ELF-1 (cell line): ENCODE measurements around the gene EVC2.

Source experiments
- DNase-seq: peaks from one replicate; pipeline ENCODE4 v3.0.0-alpha.2; 2016; ENCODE audit warnings: low read depth, low spot score

Gene EVC2

DNA sequence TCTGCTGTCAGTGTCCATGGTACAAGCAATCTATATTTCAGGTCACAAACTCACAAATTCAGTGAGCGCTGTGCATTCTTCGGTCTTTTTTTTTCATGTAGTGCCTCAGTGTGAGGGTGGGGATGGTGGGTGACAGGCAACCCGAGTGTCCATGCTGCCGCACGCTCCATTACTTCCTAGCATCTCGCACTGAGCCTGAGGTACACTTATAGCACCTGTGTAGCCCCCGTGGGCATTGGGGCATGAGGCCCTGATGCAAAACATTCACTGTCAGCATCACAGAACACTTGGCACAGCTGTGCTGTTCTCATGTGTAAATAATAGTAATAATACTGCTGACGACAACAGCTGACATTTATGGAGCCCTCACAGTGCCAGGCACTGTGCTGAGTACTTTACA lies 31.6 kb downstream of the EVC2 start:
- DNase-seq: no peak

DNA sequence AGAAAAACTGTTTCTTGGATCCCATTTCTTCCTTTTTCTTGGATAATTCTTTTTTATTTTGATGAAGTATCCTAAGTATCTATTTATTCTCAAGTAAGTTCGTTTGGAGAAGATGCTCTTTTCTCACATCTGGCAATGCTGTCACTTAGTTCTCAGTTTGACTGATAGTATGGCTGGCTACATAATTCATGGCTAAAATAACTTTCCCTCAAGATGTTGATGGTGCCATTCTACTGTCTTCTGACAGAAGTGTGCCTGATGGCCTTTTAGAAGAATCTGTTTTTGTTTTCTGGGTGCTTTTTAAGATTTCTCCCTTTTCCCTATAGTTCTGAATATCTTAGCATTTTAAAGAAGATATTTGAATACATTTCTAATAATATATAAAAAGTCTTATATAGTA lies 41.6 kb downstream of the EVC2 start:
- no peak for DNase-seq

DNA sequence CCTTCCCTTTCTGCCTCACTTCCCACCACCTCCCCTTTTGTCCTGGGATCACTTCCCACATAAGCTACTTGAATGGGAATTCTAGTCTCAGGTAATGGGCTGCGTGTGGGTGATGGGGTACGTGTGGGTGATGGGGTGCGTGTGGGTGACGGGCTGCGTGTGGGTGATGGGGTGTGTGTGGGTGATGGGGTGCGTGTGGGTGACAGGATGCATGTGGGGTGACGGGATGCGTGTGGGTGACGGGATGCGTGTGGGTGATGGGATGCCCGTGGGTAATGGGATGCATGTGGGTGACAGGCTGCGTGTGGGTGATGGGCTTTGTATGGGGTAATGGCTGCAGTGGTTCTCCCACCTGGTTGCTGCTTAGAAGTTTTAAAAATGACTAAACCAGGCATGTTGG lies 43.6 kb downstream of the EVC2 start:
- no peak for DNase-seq

DNA sequence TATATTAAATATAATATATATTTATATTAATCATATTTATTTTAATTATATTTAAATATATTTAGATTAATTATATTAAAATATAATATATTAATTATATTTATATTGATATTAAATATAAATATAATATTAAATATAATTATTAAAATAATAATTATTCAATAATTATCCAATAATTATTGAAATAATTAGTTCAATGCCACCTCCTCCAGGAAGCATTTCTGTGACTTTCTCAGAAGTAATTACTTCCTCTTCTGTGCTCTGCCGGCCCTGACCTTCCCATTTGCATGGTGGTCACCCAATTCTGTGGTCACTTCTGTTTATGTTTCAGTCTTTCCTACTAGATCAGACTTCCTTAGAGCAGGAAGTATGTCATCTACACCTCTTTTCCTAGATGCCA lies 45.8 kb downstream of the EVC2 start:
- DNase-seq: no peak

DNA sequence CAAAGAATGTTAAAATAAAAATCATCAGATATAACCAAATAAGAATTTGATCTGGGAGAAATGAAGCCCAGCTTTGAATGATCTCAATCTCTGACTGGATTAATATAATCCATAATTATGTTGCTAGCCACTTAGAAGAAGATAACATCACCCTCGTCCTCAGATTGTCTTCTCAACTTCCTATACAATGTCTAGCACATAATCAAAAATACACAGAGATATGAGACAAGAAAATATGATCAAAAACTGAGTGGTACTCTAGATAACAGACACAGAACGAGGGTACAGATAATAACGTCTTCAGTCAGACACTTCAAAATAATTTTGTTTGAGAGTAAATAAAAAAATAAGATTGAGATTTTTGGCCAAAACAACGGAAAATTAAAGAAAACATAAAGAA lies 47.1 kb downstream of the EVC2 start:
- no peak for DNase-seq

DNA sequence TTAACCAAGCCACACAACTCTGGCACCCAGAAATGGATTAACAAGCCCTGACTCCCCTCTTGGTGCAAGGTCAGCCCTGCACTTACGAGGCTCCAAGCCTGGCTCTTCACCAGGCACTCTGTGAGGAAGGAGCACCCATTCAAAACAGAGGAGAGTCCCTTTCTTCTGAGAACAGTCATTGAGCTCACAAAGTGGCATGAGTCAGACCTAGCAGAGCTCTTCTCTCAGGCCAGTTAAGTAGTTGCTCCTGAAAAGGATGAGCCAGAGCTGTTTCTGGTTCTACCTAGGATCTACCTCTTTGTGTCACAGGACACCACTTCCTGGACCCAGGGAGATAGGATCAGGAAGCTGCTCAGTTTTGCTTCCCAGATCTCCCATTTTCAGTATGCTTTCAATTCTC lies 48.2 kb downstream of the EVC2 start:
- no peak for DNase-seq

DNA sequence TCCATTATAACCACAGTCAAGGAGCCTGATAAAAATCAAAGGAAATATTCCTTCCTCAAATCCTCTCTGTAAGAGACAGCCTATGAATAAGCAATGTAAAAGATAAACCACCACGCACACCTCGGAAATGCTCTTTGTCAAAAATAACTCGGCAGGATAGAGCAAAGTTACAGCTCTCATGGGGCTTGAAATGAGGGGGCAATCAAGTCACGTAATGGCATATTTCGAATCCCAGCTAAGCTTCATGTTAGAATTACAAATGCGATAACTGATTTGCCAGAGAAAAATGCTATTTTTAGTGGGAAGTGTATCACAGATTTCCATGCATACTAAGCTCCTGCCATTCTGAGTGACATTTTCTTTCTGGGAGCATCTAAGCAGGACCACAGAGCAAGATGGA lies 49.4 kb downstream of the EVC2 start:
- no peak for DNase-seq

DNA sequence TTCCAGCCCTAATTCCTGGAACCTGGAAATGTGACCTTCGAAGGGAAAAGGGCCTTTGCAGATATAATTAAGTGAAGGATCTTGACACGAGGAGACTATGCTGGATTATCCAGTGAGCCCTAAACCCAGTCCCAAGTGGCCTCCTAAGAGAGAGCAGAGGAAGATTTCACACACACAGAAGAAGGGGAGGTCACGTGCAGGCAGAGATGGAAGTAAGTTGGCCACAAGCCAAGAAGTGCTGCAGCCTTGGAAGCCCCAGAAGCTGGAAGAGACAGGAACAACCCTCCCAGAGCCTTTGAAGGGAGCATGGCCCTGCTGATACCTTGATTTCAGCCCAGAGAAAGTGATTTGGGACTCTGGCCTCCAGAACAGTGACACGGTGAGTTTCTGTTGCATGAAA lies 51.9 kb downstream of the EVC2 start:
- DNase-seq: no peak

DNA sequence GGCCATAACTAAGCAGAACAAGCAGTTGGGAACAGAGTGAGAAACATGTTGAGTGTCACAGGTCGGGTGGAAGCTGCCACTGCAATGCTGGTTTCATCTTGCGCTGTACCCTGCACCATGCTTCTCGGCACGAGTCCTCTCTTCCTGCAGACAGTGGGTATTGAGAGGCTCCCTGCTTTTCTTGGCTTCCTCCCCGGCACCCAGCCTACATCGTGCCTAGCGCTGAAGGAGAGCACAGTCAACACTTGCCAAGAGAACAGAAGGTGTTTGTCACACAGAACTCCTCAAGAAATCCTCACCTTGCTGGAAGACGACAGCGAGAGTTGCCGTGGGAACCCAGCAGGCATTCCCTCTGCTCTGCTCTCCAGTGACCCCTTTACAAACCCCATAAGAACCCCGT lies 53.6 kb downstream of the EVC2 start:
- no peak for DNase-seq

DNA sequence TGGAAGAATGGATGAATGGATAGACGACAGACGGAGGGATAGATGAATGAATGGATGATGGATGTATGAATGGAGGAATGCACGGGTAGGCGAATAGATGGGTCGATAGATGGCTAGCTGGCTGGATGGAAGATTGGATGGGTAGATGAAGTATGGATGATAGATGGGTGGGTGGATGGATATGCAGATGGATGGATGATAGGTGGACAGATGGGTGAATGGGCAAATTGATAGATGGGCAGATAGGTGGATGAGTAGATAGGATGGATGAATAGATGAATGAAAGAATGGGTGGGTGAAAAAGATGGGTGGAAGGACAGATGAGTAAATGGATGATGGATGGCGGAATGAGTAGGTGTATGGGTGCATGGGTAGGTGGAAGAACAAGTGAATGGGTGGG lies 57.3 kb downstream of the EVC2 start:
- DNase-seq: no peak

DNA sequence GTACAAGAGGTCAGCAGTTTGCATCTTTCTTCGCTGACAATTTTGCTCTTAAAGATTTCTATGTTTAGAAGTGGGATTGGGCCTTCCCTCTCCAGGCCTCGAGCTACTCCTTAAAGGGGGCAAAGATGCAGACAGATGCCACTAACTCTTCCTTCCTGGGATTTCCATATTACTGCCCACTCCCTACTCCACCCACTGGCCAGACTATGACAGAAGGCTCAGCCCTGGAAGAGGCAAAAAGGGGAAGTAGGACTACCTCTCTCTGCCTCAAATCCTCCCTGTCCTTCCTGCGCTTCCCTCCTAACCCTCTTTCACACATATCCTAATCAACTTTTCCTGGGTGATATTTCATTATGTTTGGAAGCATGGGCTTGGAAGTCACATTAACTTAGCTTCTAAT lies 58.3 kb downstream of the EVC2 start:
- DNase-seq: no peak

DNA sequence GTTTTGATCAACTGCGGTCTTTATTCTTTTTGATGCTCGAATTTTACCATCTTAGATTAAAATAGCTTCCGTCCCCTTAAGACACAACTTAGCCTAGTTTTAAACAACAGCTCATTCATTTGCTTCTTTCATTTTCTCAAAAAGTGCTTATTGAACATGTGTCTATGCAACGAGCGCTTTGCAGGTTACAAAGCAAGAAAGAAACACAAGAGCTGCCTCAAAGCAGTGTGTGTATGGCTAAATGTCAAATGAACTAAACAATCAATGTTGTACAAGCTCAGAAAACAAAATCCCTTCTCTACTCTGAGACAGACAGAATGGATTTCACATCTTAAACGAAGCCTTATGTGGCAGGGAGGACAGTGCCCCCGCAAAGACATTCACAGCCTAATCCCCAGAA lies 61.0 kb downstream of the EVC2 start:
- DNase-seq: no peak

DNA sequence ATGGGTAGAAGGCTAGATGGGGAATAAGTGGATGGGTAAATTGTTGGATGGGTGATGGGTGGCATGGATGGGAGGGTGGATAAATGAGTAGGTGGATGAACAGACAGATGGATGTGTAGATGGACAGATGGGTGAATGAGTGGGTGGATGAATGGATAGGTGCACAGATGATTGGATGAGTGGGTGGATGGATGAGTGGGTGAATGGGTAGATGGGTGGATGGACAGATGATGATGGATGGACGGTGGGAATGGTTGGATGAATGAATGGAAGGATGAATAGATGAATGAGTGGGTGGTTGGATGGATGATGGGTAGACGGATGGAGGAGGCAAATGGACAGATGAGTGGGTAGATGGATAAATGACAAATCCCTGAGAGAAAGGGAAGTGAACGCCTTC lies 68.3 kb downstream of the EVC2 start:
- DNase-seq: no peak

DNA sequence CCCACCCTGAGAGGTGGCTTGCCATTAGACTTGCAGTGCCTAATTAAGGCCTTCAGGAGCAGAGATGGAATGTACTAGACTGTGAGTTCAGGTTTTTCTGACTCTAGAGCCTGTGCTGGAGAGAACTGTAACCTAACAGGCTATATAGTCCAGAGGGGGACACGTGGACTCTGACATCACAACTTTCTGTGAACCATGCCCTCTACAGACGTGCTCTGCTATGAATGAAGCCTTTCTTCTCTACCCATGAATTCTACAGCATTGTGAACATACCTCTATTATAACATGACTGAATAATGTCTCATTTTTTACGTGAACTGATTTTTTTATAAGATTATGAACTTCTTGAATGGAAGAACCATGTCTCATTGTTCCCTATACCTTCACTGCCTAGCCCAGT lies 68.8 kb downstream of the EVC2 start:
- no peak for DNase-seq

DNA sequence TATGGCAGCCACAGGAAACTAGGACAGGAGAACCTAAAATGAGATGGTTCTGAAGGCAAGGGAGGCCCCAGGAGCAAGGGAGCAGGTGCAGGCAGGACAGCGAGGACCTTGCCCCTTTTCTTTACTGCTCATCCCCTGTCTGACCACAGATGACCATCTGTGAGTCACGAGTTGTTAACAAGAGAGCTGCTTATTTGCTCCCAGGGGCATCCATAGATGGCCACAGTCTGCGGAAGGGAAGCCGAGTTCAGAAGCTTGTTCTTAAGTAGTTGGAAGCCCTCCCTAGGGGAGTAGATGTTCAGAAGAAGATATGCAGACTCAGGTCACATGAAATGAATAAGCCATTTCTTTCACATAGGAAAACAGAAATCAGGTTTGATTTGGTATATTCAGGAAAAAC lies 69.4 kb downstream of the EVC2 start:
- DNase-seq: no peak

DNA sequence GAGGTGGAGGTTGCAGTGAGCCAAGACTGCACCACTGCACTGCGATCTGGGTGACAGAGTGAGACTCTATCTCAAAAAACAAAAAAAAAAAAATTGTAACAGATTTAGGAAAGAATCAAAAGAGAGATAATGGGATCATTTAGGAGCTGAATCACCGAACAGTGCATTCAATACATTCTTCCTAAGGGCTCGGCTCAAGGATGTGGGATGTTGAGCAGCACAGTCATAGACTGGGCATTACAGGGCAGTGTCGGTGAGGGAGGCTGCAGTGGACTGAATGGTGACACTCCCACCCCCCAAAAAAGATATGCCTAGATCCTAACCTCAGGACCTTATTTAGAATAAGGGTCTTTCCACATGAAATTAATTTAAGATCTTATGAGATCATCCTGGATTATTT lies 70.0 kb downstream of the EVC2 start:
- no peak for DNase-seq

DNA sequence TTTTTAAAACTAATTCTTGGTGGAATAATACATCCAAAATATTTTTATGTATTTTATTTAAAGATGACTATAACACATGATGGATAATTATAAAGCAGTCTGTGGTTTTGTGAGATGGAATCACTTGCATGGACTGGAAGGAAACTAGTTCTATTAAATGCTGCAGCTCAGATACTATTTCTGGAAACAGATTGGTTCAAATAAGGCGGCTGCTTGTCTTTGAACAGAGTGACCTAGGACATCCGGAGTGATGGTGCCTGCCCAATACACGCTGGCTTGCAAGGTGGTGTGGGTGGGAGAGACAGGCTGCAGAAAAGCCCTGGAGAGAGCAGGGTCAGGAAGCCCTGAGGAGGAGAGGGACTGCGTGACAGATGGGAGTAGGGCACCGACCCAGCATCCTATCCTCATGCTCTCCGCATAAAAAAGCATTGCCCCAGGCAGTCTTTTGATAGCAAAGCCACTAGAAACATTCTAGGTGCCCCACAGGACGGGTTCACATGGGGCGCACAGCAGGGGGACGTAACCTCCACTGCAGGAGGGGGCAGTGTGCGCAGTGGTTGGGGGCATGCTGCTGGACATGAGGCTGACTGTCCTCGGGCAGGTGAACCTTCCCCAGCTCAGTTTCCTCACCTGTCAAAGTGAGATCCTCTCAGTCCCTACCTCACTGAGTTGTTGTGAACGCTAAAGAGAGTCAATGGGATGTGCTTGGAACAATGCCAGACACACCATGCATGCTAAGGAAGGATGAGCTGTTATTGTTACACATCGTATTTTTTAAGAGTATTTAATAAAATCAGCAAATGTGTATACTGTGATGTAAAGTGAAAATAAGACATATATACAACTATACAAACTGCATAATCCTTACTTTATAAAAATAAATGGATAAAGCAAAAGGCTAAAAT lies 71.3 kb downstream of the EVC2 start:
- DNase-seq: peak; percentile 32

DNA sequence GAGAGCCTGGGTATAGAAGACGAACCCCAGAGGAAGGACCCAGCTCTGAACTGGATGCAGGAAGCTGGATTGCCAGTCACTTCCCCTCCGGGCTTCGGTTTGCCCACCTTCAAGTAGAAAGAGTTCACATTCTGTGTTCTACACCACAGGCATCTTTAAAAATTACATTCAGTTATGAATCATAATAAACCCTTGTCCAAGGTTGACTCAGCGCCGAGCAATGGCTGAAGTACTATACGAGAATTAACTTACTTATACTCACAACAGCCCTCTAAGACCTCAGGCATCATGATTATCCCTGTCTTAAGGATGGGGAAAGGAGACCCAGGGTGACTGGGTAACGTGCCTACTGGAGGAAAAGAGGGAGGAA lies 72.5 kb downstream of the EVC2 start:
- no peak for DNase-seq

DNA sequence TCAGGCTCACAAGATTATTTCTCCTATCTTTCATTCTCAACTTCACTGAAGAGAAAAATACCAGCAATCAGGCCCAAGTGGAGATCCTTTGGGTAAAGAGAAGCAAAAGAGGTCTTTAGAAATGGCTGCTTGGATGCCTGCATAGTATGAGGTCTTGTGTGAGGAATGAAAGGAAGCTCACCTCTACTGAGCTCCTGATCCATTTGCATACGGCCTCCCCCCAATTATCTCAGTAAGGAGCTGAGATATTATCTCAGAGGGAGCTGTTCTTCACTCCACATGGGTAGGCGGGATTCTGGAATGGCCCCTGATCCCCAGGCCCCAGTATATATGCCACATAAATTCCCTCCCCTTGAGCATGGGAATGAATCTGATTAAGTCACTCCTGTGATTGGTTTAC lies 75.8 kb downstream of the EVC2 start:
- DNase-seq: no peak

DNA sequence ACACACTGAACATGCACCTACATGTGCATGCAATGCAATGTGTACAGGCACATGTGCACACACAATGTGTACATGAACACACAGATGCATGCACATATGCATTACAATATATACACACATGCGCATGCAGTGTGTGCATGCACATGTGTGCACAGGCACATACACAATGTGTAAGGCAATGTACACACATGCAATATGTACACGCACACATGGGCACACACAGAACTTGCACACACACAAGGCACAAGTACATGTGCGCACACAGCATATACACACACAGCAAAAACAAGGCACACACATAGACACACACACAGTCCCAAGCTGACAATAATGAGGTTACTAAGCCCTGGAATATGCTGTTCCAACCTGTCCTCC lies 76.3 kb downstream of the EVC2 start:
- DNase-seq: no peak

DNA sequence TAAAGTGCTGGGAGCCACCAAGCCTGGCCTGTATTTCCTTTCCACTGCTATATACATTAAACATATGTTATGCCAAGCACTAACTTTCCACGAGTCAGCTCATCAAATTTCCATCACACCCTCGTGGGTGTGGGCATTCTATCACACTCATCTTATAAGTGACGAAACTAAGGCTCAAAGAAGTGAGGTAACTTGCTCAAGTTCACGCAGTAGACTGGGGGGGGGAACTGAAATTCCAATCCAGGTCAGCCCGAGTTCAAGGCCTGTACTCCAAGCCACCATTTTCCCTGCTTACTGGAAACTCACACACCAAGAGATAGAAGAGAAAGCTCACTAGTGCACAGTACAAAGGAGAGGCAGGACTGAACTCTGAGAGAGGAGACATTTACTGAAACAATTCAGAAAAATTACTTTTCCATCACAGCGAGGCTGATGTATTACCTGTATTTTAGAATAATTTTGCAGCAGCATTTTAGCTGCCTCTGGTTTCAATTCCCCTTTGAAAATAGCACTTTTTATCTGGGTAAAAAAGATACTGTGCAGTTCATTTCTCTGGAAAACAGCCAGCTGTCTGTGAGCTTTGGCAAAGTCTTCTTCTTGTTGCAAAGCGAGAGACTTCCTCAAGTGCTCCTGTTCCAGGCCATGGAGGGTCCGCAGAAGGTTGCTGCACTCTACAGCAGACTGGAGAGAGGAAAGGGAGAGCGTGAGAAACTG lies 76.8 kb downstream of the EVC2 start:
- no peak for DNase-seq

DNA sequence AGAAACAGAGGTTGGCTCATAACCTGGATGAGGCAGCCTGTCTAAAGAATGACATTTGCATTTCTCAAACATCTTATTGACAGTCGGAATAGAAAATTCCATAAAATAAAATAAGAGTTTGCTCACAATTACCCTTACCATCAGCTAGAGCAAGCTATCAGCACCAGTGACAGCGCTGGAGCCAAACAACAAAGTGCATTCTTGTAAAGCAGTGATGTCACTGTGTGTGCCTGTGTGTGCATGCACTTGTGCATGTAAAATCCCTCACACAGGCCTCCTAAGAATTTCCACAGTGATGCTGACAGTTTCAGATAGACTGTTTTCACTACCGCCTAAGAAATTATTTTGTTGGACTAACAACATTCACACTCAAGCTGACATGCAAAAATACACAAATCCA lies 77.6 kb downstream of the EVC2 start:
- no peak for DNase-seq

DNA sequence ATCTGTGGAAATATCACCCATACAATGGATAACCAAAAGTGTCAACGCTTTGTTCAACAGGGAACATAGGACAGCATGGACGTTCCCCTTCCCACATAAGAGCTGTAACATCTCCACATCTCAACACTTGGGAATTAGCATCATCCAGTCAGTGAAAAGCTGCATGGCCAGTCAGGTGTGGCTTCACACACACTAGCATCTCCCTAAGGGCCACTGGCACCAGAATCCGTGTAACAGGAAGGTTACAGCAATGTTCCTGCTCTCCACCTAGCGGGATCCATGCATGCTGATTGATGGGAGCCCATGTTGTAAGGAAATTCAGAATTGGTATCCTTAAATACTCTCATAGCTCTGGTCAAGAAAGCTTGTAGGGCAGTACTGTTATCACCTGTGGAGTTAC lies 78.8 kb downstream of the EVC2 start:
- DNase-seq: no peak
